DOHH2 (cell line): ENCODE data around the gene DHX30.

Source experiments
- H3F3A ChIP-seq: fragments of 200-600 bp; sonication (generic), shearing (Covaris generic); 2 replicates; pipeline ENCODE4 v1.6.0; 2016; ENCODE audit warnings: antibody characterized with exemption, mild to moderate bottlenecking; ENCODE audit not compliant: control insufficient read depth, insufficient read depth
- H3K27ac ChIP-seq: fragments of 200-600 bp; sonication (generic); 2 replicates; pipeline ENCODE4 v1.5.1; 2014; ENCODE audit warnings: low read depth, mild to moderate bottlenecking, low read length, moderate library complexity
- H3K27me3 ChIP-seq: fragments of 200-600 bp; sonication (generic); 2 replicates; pipeline ENCODE4 v1.6.1; 2014; ENCODE audit warnings: mild to moderate bottlenecking, low read length, mixed read lengths; ENCODE audit not compliant: control insufficient read depth
- H3K36me3 ChIP-seq: fragments of 200-600 bp; sonication (generic); 2 replicates; pipeline ENCODE4 v1.6.1; 2014; ENCODE audit warnings: mild to moderate bottlenecking, low read length, moderate library complexity, mixed read lengths; ENCODE audit not compliant: control insufficient read depth
- H3K4me1 ChIP-seq: fragments of 200-600 bp; sonication (generic); 2 replicates; pipeline ENCODE4 v1.6.1; 2014; ENCODE audit warnings: mild to moderate bottlenecking, low read length, mixed read lengths; ENCODE audit not compliant: control insufficient read depth
- H3K4me2 ChIP-seq: fragments of 200-600 bp; sonication (generic); 2 replicates; pipeline ENCODE4 v1.6.0; 2014; ENCODE audit warnings: mild to moderate bottlenecking, low read length, moderate library complexity
- H3K4me3 ChIP-seq: fragments of 200-600 bp; sonication (generic); 2 replicates; pipeline ENCODE4 v1.5.1; 2014; ENCODE audit warnings: mild to moderate bottlenecking, low read length, mixed read lengths
- H3K79me2 ChIP-seq: fragments of 200-600 bp; sonication (generic); 2 replicates; pipeline ENCODE4 v1.6.1; 2014; ENCODE audit warnings: mild to moderate bottlenecking, low read length, mixed read lengths; ENCODE audit not compliant: control insufficient read depth
- H3K9me2 ChIP-seq: fragments of 200-600 bp; sonication (generic); replicated peaks from 2 replicates; pipeline ENCODE4 v1.6.1; 2014; ENCODE audit warnings: mild to moderate bottlenecking, low read length, mixed read lengths; ENCODE audit not compliant: control insufficient read depth
- H3K9me3 ChIP-seq: fragments of 200-600 bp; sonication (generic); 2 replicates; pipeline ENCODE4 v1.6.1; 2014; ENCODE audit warnings: antibody characterized with exemption, low read length, mixed read lengths; ENCODE audit not compliant: control insufficient read depth, insufficient read depth
- H4K20me1 ChIP-seq: fragments of 200-600 bp; sonication (generic); 2 replicates; pipeline ENCODE4 v1.6.0; 2014; ENCODE audit warnings: low read depth, mild to moderate bottlenecking, antibody characterized with exemption, low read length, moderate library complexity; ENCODE audit not compliant: control insufficient read depth, insufficient read depth
- EZH2phosphoT487 ChIP-seq: fragments of 200-600 bp; sonication (generic); IDR thresholded peaks from 2 replicates; pipeline ENCODE4 v1.6.1; 2017; ENCODE audit warnings: borderline replicate concordance, mild to moderate bottlenecking, antibody characterized with exemption, low read length, moderate library complexity, mixed read lengths
- TF ChIP-seq, protein P1 (sequence below): fragments of 200-600 bp; sonication (generic); IDR thresholded peaks from one replicate; pipeline ENCODE4 v1.5.1; 2014; ENCODE audit warnings: antibody characterized with exemption, mild to moderate bottlenecking, low read depth, low read length; ENCODE audit not compliant: poor library complexity, severe bottlenecking

The DHX30 gene

DNA sequence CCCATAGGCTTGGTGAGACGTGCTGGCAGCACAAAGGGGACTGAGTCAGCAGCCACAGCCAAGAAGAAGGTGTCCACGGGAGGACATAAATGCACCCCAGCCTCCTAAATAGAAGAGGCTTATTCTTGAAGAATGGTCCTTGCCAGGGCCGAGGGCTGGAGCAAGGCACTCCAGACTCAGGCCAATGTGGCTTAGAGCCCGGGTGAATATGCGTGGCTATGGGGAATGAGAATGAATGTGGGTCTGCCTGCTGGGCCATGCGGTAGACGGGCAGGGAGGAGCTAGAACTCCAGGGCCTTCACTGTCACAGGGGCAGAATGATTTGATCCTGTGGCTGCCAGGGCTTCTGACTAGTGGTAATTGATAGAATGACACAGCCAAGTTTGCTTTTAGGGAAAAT, 34.0 kb downstream of the DHX30 start:
- Histone ChIP-seq H3K4me2 (no peak overlapping the region), H3K79me2 (peaks cover 12% of the 10 kb centered on the region), H3K27me3 (no peaks in the 10 kb centered on the region), H3K36me3 (peaks cover 75% of the 10 kb centered on the region), H3K4me1 (no peaks in the 10 kb centered on the region), H4K20me1 (no peaks in the 10 kb centered on the region; the same call in 1 of the 2 replicates), H3F3A (no peaks in the 10 kb centered on the region), H3K27ac (no peak overlapping the region), H3K9me2 (no peaks in the 10 kb centered on the region), H3K4me3 (no peak overlapping the region), H3K9me3 (no peaks in the 10 kb centered on the region)
- TF ChIP-seq EZH2phosphoT487: no peak
- TF ChIP-seq, protein P1, sequence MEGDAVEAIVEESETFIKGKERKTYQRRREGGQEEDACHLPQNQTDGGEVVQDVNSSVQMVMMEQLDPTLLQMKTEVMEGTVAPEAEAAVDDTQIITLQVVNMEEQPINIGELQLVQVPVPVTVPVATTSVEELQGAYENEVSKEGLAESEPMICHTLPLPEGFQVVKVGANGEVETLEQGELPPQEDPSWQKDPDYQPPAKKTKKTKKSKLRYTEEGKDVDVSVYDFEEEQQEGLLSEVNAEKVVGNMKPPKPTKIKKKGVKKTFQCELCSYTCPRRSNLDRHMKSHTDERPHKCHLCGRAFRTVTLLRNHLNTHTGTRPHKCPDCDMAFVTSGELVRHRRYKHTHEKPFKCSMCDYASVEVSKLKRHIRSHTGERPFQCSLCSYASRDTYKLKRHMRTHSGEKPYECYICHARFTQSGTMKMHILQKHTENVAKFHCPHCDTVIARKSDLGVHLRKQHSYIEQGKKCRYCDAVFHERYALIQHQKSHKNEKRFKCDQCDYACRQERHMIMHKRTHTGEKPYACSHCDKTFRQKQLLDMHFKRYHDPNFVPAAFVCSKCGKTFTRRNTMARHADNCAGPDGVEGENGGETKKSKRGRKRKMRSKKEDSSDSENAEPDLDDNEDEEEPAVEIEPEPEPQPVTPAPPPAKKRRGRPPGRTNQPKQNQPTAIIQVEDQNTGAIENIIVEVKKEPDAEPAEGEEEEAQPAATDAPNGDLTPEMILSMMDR: no peak

DNA sequence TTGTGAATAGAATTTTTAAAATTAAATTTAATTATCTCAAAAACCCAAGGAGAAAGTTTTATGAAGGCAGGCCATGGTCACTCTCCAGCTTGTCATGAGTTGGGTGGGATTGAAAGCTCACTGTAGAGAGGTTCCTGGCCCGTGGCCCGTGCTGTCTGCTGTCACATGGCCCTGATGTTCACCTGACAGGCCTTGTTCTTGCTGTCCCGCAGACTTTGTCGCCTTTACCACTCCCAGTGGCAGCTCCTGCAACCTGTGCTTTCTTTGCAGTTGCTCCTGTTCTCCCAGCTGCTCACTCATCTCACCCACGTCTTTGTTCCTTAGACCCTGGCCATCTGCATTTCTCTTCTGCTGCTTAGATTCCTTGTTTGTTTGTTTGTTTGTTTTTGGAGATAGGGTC, 35.6 kb downstream of the DHX30 start:
- peaks cover 4% of the 10 kb centered on the region; the same call in 1 of the 2 replicates for H4K20me1 ChIP-seq
- no peak overlapping the region for H3K4me2 ChIP-seq

DNA sequence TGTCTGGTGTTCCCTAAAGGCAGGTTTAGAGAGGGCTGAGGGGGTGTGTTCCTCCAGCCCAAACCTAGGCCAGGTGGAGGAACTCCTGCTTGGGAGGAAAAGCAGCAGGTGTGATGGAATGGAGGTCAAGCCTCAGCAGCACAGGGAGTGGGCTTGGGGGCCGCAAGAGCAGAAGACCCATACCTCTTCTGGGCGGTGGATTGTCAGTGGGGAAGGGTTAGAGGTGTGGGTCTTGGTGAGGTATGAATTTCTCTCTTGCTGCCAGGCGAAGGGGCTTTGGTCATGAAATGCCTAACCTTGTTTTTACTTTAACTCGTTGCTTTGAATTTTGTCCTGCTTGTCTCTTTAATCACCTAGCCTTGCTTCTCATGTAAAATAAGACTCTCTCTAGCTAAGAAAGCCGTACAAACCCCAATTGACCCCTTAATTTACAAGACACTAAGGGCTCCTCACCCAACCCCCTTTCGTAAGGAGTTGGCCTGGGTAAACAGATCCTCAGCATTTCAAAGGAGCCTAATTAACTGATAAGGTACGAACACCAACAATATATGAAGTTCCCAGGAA, 38.9 kb downstream of the DHX30 start:
- Histone ChIP-seq H3K4me1 (no peaks in the 10 kb centered on the region), H3K4me2 (no peak overlapping the region), H3K27me3 (no peaks in the 10 kb centered on the region), H3K9me2 (no peaks in the 10 kb centered on the region), H4K20me1 (peaks cover 4% of the 10 kb centered on the region; the same call in 1 of the 2 replicates), H3K79me2 (peaks cover 12% of the 10 kb centered on the region), H3K9me3 (no peaks in the 10 kb centered on the region), H3K36me3 (peaks cover 89% of the 10 kb centered on the region), H3K27ac (no peak overlapping the region), H3F3A (no peaks in the 10 kb centered on the region), H3K4me3 (no peak overlapping the region)
- no peak for TF ChIP-seq EZH2phosphoT487
- TF ChIP-seq, protein P1: no peak

More for the DNA sequence above, 35.6 kb downstream of the DHX30 start:
- Histone ChIP-seq H3K9me2 (no peaks in the 10 kb centered on the region), H3K9me3 (no peaks in the 10 kb centered on the region), H3K27me3 (no peaks in the 10 kb centered on the region), H3K4me3 (no peak overlapping the region), H3K36me3 (peaks cover 79% of the 10 kb centered on the region), H3K4me1 (no peaks in the 10 kb centered on the region), H3F3A (no peaks in the 10 kb centered on the region), H3K79me2 (peaks cover 12% of the 10 kb centered on the region), H3K27ac (no peak overlapping the region)
- TF ChIP-seq, protein P1: no peak
- no peak for TF ChIP-seq EZH2phosphoT487
